Omental fat pad (tissue), 4 donors: Measurements from ENCODE around the gene PTPN22. TPM values are rescaled to one million over a fixed set of nuclear protein-coding genes. Genes with fewer than 3 reads are reported as not detected.
"Not testable (repeated sequence)": the region's sequence is repeated elsewhere in the genome, so short reads cannot be mapped to it uniquely, and the experiment has no call there.

Experiments used
- ATAC-seq: fragments of 150-250 bp; one replicate; pipeline ENCODE4 v1.9.1; 2016; ENCODE audit warnings: mild to moderate bottlenecking, moderate library complexity; ENCODE audit not compliant: low FRiP score
- DNase-seq: peaks from one replicate; pipeline ENCODE4 v3.0.0-alpha.2; 2019; ENCODE audit warnings: low spot score
- total RNA-seq, 4 donors: library from RNA; depleted of rRNA; stranded (reverse); fragments of >200 nt; gene quantifications; one replicate each; pipeline ENCODE4 v1.1.0, GENCODE V29; 2016
- TF ChIP-seq, protein P1 (sequence below), 3 donors: fragments of 450-650 bp; IDR thresholded peaks; one replicate each; pipeline ENCODE4 v1.5.1; 2016 to 2017; ENCODE audit warnings: antibody characterized with exemption in 3 of 3, mild to moderate bottlenecking in 3 of 3, moderate library complexity in 2 of 3

Gene PTPN22
- total RNA-seq, 4 donors from 2014 or later: 2.8 to 6.8 (median 3.2) TPM

DNA sequence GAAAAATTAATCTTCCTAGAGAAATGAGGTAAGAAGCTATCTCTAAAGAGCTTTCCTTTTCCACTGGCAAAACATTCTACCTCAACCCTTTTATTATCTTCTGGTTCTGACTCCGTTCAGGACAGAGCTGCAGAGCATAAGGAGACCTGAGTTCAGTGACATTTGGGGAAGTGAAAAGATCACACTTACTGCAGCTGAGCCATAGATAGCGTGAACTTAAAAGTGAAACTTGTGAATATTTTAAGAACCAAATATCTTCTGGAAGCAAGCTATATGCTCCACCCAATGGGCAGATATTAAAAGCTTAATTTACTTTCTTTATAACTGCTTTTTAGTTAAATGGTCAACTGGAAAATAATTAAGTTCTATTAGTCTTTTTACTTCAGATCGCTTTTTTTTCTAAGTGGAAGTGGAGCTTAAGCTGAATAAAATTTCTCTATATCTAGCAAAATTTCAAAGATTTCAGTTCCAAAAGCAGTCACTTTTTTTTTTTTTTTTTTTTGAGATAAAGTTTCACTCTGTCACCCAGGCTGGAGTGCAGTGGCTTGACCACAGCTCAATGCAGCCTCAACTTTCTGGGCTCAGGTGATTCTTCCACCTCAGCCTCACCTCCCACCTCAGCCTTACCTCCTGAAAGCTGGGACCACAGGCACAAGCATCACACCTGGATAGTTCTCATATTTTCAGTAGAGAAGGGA, 11.9 kb downstream of the PTPN22 start:
- ATAC-seq: no peak
- TF ChIP-seq, protein P1, sequence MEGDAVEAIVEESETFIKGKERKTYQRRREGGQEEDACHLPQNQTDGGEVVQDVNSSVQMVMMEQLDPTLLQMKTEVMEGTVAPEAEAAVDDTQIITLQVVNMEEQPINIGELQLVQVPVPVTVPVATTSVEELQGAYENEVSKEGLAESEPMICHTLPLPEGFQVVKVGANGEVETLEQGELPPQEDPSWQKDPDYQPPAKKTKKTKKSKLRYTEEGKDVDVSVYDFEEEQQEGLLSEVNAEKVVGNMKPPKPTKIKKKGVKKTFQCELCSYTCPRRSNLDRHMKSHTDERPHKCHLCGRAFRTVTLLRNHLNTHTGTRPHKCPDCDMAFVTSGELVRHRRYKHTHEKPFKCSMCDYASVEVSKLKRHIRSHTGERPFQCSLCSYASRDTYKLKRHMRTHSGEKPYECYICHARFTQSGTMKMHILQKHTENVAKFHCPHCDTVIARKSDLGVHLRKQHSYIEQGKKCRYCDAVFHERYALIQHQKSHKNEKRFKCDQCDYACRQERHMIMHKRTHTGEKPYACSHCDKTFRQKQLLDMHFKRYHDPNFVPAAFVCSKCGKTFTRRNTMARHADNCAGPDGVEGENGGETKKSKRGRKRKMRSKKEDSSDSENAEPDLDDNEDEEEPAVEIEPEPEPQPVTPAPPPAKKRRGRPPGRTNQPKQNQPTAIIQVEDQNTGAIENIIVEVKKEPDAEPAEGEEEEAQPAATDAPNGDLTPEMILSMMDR (IDR thresholded peaks at IDR 0.05): no peak

DNA sequence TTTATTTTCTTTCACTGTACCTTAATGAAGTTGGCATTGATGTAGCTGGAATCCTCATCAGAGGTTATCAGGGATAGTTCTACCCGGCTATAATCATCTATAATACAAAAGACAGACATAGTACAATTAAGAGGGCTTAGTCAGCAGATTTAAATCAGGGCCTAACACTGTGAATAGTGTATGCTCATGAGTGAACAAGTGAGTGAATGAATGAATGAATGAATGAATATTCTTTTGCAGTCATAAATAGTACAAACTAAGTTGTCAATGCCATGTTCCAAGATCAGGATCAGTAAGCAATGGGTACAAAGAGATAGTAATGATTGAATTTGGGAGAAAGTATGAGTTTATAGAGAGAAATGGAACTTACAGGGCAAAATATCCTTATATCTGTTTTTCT, 12.5 kb downstream of the PTPN22 start:
- DNase-seq (no peak), ATAC-seq (no peak)
- TF ChIP-seq, protein P1 (IDR thresholded peaks at IDR 0.05): no peak

More for the DNA sequence above, 11.9 kb downstream of the PTPN22 start:
- DNase-seq: no peak

DNA sequence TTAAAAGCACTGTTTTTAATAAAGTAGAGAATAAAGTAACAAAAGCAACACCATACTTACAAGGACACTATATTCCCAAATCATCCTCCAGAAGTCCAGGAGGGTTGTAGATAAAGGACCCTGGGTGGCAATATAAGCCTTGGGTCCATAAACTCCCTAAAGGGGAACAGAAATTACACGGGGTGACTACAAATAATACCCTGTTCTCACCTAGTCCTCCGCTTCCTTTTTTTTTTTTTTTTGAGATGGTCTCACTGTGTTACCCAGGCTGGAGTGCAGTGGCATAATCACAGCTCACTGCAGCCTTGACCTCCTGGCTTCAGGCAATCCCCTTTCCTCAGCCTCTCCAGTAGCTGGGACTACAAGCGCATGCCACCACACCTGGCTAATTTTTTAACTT, 13.1 kb downstream of the PTPN22 start:
- DNase-seq (no peak), ATAC-seq (no peak)
- TF ChIP-seq, protein P1 (IDR thresholded peaks at IDR 0.05): no peak

DNA sequence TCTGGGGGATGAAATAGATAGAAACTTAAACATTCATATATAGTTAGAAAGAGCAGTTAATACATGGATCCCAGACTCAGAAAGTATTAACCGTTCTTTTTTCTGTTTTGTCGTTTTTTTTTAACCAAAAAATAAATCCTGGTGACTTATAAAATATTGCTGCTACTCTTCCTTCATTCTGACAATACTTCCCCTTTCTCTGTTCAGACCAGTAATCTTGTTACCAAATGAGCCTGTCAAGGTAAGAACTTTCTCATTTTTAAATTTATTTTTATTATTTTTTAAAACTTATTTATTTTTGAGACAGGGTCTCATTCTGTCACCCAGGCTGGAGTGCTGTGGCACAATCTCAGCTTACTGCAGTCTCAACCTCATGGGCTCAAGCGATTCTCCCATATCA, 13.7 kb downstream of the PTPN22 start:
- no peak for DNase-seq
- ATAC-seq: no peak
- TF ChIP-seq, protein P1 (IDR thresholded peaks at IDR 0.05): no peak

DNA sequence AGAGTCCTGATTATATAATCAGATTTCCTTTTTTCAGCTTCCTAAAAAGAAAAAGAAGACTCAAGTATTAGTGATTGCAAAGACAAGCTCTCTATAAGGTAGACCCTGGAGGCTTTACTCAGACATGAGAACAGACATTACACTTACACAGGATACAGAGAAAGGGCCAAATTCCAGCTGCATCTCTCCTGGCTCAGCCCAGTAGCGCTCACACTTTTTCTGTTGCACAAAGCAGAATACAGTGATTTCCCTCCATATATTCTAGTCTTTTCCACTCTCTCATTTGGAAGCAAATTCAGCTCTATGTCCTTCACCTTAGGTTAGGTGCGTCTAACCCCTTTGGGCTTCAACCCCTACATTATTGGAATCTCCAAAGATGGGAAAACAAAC, 15.1 kb downstream of the PTPN22 start:
- no peak for DNase-seq
- ATAC-seq: no peak
- TF ChIP-seq, protein P1 (IDR thresholded peaks at IDR 0.05): no peak

DNA sequence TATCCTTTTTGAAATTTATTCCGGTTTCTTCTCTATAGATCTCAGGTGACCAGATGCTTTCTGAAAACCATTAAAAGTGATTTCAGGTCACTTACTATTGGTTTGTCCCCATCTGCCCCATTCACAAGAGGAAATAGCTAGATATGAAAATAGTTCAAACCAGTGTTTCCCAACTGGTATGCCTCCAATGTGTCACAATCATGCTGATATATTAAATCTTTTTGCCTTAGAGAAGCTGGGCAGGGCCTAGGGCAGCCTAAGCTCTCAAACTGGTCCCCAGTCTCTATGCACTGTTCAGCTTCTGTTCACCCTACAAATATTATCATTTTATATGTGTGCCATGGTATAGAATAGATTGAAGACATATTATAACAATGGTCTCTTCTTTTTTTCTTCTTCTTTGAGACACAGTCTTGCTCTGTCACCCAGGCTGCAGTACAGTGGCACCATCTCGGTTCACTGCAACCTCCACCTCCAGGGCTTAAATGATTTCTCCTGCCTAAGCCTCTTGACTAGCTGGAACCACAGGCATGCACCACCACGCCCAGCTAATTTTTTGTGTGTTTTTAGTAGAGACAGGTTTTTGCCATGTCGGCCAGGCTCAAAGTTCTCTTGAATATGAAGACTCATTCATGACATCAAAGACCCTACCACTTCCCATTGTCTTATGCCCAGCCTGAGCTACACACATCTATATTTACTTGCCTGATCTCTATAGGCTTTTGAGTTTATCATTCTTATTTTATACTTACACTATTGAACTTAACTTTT, 15.7 kb downstream of the PTPN22 start:
- DNase-seq (no peak), ATAC-seq (no peak)
- TF ChIP-seq, protein P1 (IDR thresholded peaks at IDR 0.05): no peak

DNA sequence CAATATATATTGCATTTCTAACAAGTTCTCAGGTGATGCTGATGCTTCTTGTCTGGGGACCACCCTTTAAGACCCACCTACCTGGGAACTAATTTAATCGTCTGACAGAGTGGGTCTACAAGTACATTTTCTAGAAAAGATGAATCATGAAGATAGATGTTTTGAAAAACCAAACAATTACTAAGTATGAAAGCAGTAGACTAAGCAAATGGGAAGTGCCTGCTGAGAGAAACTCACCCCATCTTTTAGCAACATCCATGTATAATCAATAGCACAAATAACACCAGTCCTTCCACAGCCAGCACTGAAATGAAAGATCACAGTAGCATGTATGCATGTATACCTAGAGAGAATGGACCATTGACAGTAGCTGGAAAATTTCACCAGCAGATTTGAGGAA, 17.3 kb downstream of the PTPN22 start:
- ATAC-seq: no peak
- no peak for DNase-seq
- TF ChIP-seq, protein P1 (IDR thresholded peaks at IDR 0.05): no peak

DNA sequence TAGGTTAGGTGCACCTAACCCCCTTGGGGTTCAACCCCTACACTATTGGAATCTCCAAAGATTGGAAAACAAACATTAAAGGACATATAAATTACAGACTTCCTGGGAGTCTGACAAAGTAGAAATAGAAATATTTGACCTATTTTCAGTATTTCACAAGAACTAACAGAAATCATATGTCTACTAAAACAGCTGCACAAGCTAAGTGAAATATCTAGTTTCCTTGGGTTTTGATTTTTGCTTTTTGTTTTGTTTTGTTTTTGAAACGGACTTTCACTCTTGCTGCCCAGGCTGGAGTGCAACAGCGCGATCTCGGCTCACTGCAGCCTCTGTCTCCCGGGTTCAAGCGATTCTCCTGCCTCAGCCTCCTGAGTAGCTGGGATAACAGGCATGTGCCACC, 18.8 kb downstream of the PTPN22 start:
- ATAC-seq, DNase-seq: not testable (repeated sequence)
